Inflammatory macrophage treated with lipopolysaccharide for 1 hour (primary cell): ENCODE results near the gene SLC1A7.

ENCODE experiments used
- DNase-seq, 2 donors: peaks; one replicate each; pipeline ENCODE4 v3.0.0-alpha.2; 2020 to 2022

The SLC1A7 gene

DNA sequence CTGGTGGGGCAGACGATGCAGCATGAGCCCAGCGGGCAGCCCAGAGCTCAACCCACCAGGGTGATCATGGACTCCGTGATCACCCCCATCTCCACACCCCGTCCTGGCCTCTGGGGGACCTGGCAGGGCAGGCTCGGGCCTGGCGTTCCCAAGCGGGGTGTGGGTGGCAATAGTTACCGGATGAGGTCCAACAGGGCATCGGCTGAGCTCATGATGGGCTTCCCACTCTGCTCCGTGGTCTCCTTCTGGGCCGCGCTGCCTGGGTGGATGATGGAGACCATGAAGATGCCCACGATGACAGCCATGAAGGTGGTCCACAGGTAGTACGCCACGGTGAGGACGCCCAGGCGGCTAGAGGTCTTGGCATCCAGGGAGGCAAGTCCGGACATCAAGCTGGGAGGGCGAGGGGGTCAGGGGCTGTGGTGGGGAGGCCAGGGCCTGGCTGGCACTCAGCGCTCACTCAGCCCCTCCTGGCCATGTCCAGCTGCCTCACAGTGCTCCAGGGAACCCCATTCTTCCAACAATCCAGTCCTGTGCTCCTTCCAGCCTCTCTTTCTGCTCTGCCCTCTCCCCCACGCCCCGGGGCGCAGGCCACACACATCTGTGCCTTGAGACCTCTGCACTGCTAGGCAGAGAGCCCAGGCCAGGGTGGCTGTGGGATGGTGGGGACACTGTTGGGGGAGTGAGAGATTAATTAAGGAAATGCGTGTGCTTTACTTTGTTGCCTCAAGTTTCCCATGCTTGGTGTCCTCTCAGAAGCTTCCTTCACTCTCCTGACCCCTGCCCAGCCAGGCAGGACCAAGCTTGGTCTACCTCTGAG, 27.6 kb downstream of the SLC1A7 start:
- DNase-seq: no peak

DNA sequence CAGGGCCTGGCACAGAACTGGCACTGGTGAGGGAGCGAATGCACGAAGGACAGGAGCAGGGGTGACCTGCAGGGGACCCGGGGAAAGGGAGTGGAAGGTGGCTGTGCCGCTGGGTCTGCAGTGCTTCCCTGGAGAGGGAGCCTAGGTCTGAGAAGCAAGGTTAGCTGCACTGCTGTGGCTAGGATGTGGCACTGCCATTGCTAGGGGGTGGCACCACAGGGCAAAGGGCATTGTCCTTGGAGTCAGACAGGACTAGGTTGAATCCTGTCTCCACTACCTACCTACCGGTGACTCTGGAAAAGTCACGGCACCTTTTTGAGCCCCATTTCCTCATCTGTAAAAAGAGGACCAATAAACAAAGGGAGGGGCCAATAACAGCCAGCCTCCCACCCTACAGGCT, 28.3 kb downstream of the SLC1A7 start:
- no peak for DNase-seq

GRCh38 chr1:53112861-53113260, 29.6 kb downstream of the SLC1A7 start:
- no peak for DNase-seq

DNA sequence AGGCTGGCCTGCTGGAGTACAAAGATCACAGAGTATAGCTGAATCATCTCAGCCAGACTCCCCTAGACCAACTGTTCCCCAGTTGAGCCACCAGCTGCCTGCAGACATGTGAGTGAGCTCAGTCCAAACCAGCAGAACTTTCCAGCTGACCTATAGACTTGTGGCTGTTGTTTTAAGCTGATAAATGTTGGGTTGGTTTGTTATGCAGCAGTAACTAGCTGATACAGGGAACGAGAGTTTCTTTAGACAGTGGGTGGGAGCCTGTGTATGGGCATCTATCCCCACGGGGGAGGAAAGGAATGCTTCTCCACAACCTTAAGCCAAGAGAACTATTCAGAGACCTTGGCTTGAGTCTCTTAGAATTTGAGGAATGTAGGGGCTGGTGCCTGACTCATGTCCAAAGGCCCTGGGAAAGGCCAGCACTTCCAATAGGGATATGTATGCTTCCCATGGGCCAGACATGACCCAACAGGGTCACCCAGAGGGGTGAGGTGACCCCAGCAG, 30.1 kb downstream of the SLC1A7 start:
- DNase-seq: no peak

GRCh38 chr1:53111693-53112092, 30.7 kb downstream of the SLC1A7 start:
- no peak for DNase-seq

GRCh38 chr1:53111073-53111556, 31.3 kb downstream of the SLC1A7 start:
- DNase-seq: peak; percentile 30 to 38

- DNase-seq: peak; percentile 79 to 87
These were observed 31.9 kb downstream of the SLC1A7 start for GRCh38 chr1:53110370-53111072.

- DNase-seq: no peak
These were observed 33.5 kb downstream of the SLC1A7 start for GRCh38 chr1:53108646-53109580.

- DNase-seq: no peak
These were observed 34.7 kb downstream of the SLC1A7 start for GRCh38 chr1:53107570-53108322.

GRCh38 chr1:53107090-53107489, 35.3 kb downstream of the SLC1A7 start:
- no peak for DNase-seq

DNA sequence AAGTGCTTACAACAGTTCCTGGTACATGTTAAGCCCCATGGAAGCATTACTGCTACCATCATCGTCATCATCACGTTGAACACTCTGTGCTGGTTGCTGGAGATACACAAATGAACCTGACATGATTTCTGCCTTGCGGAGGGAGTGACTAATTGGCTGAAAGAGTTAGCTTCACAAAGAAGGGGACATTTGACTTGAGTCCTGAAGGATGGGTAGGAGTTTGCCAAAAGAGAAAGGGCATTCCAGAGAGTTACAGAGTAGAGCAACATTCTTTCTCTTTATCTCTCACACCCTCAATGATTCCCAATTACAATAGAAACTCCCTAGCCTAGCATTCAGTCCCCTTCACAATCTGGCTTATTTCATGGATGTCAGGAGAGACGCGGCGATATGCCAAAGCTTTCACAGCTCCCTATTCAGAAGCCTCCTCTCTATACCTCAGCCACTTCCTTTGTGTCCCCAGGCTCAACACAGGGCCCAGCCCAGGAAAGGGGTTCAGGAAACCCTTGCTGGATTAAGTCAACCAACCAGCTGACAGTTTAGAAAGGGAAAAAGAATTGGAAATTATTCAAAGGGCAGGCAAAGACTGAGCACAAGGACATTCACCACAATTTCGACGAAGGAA, 38.0 kb downstream of the SLC1A7 start:
- DNase-seq: no peak

GRCh38 chr1:53094533-53094919, 47.9 kb downstream of the SLC1A7 start:
- no peak for DNase-seq

- DNase-seq: no peak
These were observed 48.5 kb downstream of the SLC1A7 start for GRCh38 chr1:53093778-53094532.

DNA sequence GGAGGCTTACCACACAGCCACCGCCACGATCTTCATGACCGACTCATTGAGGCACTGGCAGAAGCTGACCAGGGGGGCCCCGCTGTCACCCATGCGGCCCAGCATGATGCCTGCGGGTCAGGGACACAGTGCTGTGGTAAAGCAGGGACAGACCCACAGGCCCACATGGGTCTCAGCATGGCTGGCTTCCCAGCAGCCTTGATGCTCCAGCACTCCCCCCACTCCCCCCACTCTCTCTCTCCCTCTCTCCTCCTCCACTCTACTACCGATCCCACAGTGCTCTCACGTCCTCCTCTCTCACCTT, 49.0 kb downstream of the SLC1A7 start:
- no peak for DNase-seq

DNA sequence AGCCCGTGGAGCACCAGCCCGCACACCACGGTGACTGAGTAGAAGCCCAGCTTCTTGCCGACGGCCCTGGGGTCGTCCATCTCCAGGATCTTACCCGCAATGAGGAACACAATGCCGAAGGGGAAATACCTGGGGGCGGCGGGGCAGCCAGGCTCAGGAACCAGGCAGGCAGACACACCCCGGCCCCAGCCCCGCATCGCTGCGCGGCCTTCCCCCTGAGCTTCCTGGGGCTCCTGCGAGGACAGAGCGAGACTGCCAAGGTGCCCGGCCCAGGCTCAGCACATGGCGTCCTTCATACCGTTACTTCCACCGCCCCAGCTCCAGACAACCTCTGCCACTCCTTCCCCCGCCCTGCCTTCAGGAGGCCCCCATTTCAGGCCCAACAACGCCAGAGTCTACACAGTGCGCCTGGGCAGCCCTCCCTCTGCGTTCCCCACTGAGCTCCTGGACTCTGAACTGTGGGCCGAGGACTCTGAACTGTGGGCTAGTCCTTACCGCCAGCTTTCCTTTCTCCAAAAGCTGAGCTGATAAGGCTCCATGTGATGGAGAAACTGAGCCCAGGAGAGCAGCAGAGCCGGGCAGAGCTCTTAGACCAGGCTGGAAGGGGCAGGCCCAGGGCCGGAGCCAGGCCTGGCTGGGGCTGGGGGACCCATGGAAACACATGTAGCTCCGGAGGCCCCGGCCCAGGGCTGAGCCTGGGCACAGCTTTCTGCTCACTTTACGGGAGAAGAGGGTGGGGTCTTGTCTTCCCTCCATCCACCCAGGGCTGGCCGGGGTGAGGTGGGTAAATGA, 49.6 kb downstream of the SLC1A7 start:
- DNase-seq: no peak

- DNase-seq: no peak
These were observed 50.4 kb downstream of the SLC1A7 start for GRCh38 chr1:53091841-53092645.

GRCh38 chr1:53090227-53091147, 52.0 kb downstream of the SLC1A7 start:
- peak in 1 of 2 donors; percentile 24 for DNase-seq
